ENCODE measurements around the gene CALCOCO1. TPM values are rescaled to one million over a fixed set of nuclear protein-coding genes. Genes with fewer than 3 reads are reported as not detected.

CALCOCO1 gene
- total and polyA plus RNA-seq, 3 donors from 2014 or later = 120 to 167 (median 121) TPM

DNA sequence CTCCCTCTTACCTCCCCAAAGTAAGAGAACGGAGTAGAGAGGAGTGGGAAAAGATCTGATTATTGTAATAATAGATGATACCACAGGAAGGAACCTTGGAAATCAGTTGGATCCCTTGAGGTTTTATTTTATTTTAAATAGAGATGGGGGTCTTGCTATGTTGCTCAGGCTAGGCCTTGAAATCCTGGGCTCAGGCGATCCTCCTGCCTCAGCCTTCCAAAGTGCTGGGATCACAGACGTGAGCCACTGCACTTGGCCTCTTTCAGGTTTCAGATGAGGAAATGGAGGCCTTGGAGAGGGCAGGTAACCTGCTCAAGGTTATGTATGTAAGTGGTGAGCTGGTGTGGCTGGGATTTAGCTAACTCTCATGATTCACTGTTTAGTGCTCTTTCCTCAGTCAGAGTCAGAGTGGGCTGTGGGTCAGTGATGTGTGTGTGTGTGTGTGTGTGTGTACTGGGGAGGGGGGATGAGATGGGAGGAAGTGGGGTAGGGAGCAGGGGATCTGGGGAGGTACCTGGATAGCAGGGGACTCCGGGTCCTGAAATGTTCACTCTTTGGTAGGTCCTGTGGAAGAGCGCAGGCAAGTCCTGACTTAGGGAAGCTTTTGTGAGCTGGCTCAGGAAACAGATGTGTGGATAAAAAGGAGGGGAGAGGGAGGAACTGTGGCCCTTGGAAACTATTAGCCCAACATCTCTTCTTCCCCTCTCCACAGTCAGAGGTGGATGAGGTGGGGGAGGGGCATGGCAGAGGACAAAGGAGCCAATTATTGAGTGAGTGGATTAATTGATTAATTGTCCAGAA, 29.2 kb upstream of the CALCOCO1 start:
- no peak for DNase-seq
- no peak overlapping the region for H3K27ac ChIP-seq
- no peak overlapping the region for H3K4me3 ChIP-seq
- intact Hi-C loops (cut with DNase I; ENCODE audit: low total_unique reads) = no loop called here
- H3K4me1 ChIP-seq = peaks cover 6% of the 10 kb centered on the region
- 78 to 89% methylated on average over 5 of the region's 5 CpGs for WGBS, 2 donors
- H3K9me3 ChIP-seq = no peaks in the 10 kb centered on the region
- TF ChIP-seq CTCF (IDR thresholded peaks at IDR 0.05) = no peak
- no peak for TF ChIP-seq POLR2A (IDR thresholded peaks at IDR 0.05)
- H3K27me3 ChIP-seq = no peaks in the 10 kb centered on the region
- no peaks in the 10 kb centered on the region for H3K36me3 ChIP-seq (ENCODE audit: low read depth, missing control alignments)

- Histone ChIP-seq H3K27ac (no peak overlapping the region), H3K4me1 (peaks cover 11% of the 10 kb centered on the region), H3K4me3 (no peak overlapping the region), H3K27me3 (no peaks in the 10 kb centered on the region), H3K36me3 (ENCODE audit: low read depth, missing control alignments) (no peaks in the 10 kb centered on the region), H3K9me3 (no peaks in the 10 kb centered on the region)
- no peak for DNase-seq
- 70 to 76% methylated on average over 3 of the region's 3 CpGs for WGBS, 2 donors
- intact Hi-C loops (cut with DNase I; ENCODE audit: low total_unique reads) = no loop called here
- TF ChIP-seq POLR2A (IDR thresholded peaks at IDR 0.05) (no peak), CTCF (IDR thresholded peaks at IDR 0.05) (no peak)
Observed at GRCh38 chr12:53755893-53756292, 28.6 kb upstream of the CALCOCO1 start.

- peaks cover 12% of the 10 kb centered on the region for H3K4me1 ChIP-seq
- H3K27ac ChIP-seq = no peak overlapping the region
- H3K36me3 ChIP-seq (ENCODE audit: low read depth, missing control alignments) = no peaks in the 10 kb centered on the region
- H3K27me3 ChIP-seq = no peaks in the 10 kb centered on the region
- TF ChIP-seq POLR2A (IDR thresholded peaks at IDR 0.05) = no peak
- TF ChIP-seq CTCF (IDR thresholded peaks at IDR 0.05) = no peak
- no peaks in the 10 kb centered on the region for H3K9me3 ChIP-seq
- no peak overlapping the region for H3K4me3 ChIP-seq
- intact Hi-C loops (cut with DNase I; ENCODE audit: low total_unique reads) = no loop called here
- 93 to 95% methylated on average over 4 of the region's 4 CpGs for WGBS, 2 donors
- DNase-seq = no peak
Observed at GRCh38 chr12:53755451-53755891, 28.2 kb upstream of the CALCOCO1 start.

GRCh38 chr12:53754633-53755264, 27.5 kb upstream of the CALCOCO1 start:
- intact Hi-C loops (cut with DNase I; ENCODE audit: low total_unique reads) = no loop called here
- H3K27ac ChIP-seq = no peak overlapping the region
- WGBS, 2 donors = 31 to 41% methylated on average over 4 of the region's 4 CpGs

DNA sequence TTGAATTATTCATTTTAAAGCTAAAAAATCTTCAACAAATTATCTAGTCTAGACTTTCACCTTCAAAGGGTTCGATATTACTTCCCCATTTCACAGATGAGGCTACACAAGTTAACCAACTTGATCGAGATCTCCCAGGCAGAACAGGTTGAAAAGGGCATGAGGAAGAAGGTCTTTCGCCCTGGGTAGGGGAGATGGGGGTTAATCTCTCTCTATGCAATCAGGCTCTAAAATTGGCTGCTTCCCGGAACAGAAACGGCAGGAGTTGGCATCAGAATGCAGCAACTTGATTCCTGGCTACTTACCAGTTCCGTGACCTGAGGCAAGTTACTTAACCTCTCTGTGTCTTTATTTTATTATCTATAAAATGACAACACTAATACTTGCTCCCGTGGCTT, 26.9 kb upstream of the CALCOCO1 start:
- 54 to 61% methylated on average over 7 of the region's 7 CpGs for WGBS, 2 donors
- TF ChIP-seq POLR2A (IDR thresholded peaks at IDR 0.05) (no peak), CTCF (IDR thresholded peaks at IDR 0.05) (no peak)
- no peak overlapping the region for H3K4me3 ChIP-seq
- no peaks in the 10 kb centered on the region for H3K36me3 ChIP-seq (ENCODE audit: low read depth, missing control alignments)
- intact Hi-C loops (cut with DNase I; ENCODE audit: low total_unique reads) = no loop called here
- H3K9me3 ChIP-seq = no peaks in the 10 kb centered on the region
- H3K4me1 ChIP-seq = peaks cover 12% of the 10 kb centered on the region
- H3K27ac ChIP-seq = no peak overlapping the region
- H3K27me3 ChIP-seq = no peaks in the 10 kb centered on the region
- no peak for DNase-seq

More at GRCh38 chr12:53754633-53755264, 27.5 kb upstream of the CALCOCO1 start:
- no peak for DNase-seq
- H3K9me3 ChIP-seq = no peaks in the 10 kb centered on the region
- H3K4me3 ChIP-seq = no peak overlapping the region
- no peaks in the 10 kb centered on the region for H3K36me3 ChIP-seq (ENCODE audit: low read depth, missing control alignments)
- peaks cover 12% of the 10 kb centered on the region for H3K4me1 ChIP-seq
- no peak for TF ChIP-seq POLR2A (IDR thresholded peaks at IDR 0.05)
- no peaks in the 10 kb centered on the region for H3K27me3 ChIP-seq
